ENCODE results near the gene MTUS2.

Gene MTUS2

DNA sequence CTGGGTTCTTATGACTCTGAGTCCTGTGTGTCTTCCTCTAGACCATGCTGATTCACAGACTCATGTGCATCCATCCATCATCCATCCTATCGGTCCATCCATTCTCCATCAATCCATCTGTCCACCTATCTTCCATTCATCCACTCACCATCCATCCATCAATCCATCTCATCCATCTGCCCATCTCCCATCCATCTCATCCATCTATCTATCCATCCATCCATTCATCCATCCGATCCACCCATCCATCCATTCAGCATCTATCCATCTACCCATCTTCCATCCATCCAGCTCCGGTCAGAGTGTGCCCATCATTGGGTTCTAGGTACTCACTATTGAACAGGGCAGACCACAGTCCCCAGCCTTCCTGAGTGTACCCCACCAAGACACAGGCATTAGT, 699.8 kb downstream of the MTUS2 start:
- TF ChIP-seq POLR2AphosphoS5 (IDR thresholded peaks at IDR 0.05; ENCODE audit: low read depth, low read length) (no peak), POLR2A (IDR thresholded peaks at IDR 0.05; ENCODE audit: low read depth, low read length) (no peak), PAX5 (IDR thresholded peaks at IDR 0.05; ENCODE audit: insufficient read depth, low read length, severe bottlenecking) (no peak), TAF1 (IDR thresholded peaks at IDR 0.05; ENCODE audit: low read depth, low read length) (no peak), SPI1 (IDR thresholded peaks at IDR 0.05; ENCODE audit: low read depth, low read length) (no peak), POU2F2 (IDR thresholded peaks at IDR 0.05; ENCODE audit: low read depth, low read length) (no peak)
- DNase-seq (ENCODE audit: insufficient read length, low spot score) = no peak
- no peak for FAIRE-seq

DNA sequence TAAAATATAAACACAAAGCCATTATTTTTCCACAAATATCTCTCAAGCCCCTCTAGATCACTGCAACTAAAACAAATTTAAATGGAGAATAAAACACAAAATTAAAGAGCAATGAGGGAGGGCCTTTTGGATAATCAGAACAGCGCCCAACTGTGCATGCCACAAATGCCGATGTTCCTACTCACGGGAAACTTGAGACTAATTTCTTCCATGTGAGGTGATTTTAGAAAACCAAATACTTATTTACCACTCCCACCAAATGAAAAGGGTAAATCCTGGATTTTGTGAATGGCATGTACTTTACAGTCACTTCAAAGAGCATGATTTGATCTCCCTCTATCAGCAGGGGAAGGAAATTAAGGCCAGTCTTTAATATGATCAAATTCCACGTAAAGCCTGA, 700.5 kb downstream of the MTUS2 start:
- DNase-seq (ENCODE audit: insufficient read length, low spot score) (no peak), FAIRE-seq (no peak)
- TF ChIP-seq POLR2A (IDR thresholded peaks at IDR 0.05; ENCODE audit: low read depth, low read length) = no peak
- no peak for TF ChIP-seq SPI1 (IDR thresholded peaks at IDR 0.05; ENCODE audit: low read depth, low read length)
- TF ChIP-seq POLR2AphosphoS5 (IDR thresholded peaks at IDR 0.05; ENCODE audit: low read depth, low read length) = no peak

DNA sequence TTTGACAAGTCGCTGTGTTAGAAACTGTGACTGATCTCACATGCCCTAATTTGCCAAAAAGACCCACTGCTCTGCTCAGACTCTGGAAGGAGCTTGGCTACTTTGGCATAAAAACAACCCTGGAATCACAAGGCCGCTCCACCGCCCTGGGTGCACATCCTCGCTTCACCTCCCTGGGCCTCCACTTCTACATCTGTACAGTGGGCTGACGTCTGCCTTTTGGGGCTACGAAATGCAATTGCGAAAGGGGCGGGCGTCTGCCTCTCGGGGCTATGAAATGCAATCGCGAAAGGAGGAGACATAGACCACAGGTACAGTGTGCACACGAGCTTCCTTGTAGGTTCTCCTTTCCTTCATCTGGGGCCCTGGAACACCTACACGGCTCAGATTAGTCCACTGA, 701.2 kb downstream of the MTUS2 start:
- TF ChIP-seq PAX5 (IDR thresholded peaks at IDR 0.05; ENCODE audit: insufficient read depth, low read length, severe bottlenecking) = no peak
- TF ChIP-seq POLR2A (IDR thresholded peaks at IDR 0.05; ENCODE audit: low read depth, low read length) = no peak
- no peak for TF ChIP-seq POU2F2 (IDR thresholded peaks at IDR 0.05; ENCODE audit: low read depth, low read length)
- no peak for TF ChIP-seq SPI1 (IDR thresholded peaks at IDR 0.05; ENCODE audit: low read depth, low read length)
- no peak for TF ChIP-seq TAF1 (IDR thresholded peaks at IDR 0.05; ENCODE audit: low read depth, low read length)
- FAIRE-seq = no peak
- DNase-seq (ENCODE audit: insufficient read length, low spot score) = no peak

DNA sequence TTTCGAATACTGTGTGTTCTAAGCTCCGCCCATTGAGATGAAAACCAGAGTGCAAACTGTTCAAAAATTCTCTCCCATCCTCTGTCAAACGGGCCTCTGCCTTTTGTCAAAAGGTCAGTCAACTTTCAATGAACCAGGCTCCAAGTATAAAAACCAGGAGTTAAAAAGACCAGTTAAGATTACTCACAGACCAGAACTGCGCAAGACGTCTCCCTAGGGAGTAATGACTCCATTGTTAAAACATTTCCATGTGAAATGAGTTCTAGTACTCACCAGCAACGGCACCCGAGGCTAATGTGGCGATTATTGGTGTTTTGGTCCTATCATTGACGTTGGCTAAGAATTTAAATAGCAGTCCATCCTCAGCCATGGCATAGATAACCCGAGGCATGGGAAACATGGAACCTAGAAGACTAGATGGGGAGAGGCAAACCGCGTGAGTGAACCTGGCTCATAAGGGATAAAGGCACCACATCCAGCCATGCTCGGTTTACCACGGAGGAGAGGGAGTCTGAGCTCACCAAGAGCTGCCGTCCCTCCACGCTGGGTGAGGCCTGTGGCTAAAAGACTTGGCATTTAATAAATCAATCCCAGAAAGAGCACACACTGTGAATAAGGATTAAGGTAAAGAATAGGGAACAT, 702.0 kb downstream of the MTUS2 start:
- FAIRE-seq (no peak), DNase-seq (ENCODE audit: insufficient read length, low spot score) (no peak)
- TF ChIP-seq POLR2A (IDR thresholded peaks at IDR 0.05; ENCODE audit: low read depth, low read length) (no peak), SPI1 (IDR thresholded peaks at IDR 0.05; ENCODE audit: low read depth, low read length) (no peak), POLR2AphosphoS5 (IDR thresholded peaks at IDR 0.05; ENCODE audit: low read depth, low read length) (no peak), TAF1 (IDR thresholded peaks at IDR 0.05; ENCODE audit: low read depth, low read length) (no peak), PAX5 (IDR thresholded peaks at IDR 0.05; ENCODE audit: insufficient read depth, low read length, severe bottlenecking) (no peak)

DNA sequence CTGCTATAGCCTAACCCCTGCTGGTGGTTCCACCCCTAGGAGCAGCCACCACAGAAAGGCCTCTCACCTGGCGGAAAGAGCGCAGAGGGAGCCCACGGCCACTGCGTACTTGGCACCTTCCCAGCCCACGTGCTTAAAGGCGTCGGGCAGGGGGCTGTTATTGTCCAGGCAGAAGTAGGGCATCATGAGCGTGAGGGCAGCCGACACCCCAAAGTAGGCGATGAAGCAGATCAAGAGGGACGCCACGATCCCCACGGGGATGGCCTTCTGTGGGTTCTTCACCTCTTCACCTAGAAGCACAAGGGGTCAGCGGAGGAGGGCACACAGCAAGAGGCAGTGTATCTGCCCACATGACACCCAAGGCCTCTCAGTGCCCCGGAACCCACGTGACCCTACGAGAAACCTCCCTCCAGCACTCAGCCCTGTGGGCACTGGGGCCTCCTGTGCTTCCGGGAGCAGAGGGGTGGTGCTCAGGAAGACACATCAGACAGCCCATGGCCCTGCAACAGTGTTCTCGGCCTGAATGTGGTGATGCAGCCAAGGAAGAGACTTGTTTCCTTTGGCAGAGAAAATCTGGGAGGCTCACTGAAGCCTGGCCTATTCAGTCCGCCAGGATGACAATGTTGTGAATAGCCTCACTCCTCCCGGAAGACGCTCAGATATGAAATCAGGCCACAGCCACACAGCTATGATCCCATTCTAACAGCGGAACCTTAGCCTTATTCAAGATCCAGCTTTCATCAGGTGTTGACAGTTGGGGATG, 703.2 kb downstream of the MTUS2 start:
- no peak for TF ChIP-seq PAX5 (IDR thresholded peaks at IDR 0.05; ENCODE audit: insufficient read depth, low read length, severe bottlenecking)
- TF ChIP-seq TAF1 (IDR thresholded peaks at IDR 0.05; ENCODE audit: low read depth, low read length) = no peak
- no peak for TF ChIP-seq POU2F2 (IDR thresholded peaks at IDR 0.05; ENCODE audit: low read depth, low read length)
- no peak for TF ChIP-seq POLR2A (IDR thresholded peaks at IDR 0.05; ENCODE audit: low read depth, low read length)
- TF ChIP-seq SPI1 (IDR thresholded peaks at IDR 0.05; ENCODE audit: low read depth, low read length) = no peak
- TF ChIP-seq POLR2AphosphoS5 (IDR thresholded peaks at IDR 0.05; ENCODE audit: low read depth, low read length) = no peak
- FAIRE-seq = no peak
- no peak for DNase-seq (ENCODE audit: insufficient read length, low spot score)

DNA sequence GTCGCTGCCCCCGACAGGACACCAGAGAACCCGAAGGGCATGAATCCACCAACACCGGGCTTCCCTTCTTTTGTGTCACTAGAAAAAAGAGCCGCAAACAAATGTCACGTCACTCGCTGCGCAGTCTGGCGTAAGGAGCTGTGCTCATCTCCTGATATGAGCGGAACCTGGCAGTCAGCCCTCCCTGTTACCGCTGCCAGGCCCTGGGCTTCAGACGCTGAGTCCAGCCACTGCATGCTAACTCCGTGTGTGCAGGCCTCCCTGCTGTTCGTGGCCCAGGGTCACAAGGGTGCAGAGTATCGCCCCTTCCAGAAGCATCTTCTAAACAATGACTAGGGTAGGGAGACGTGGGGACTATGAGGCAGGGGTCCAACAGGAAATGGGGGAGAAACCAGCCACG, 704.0 kb downstream of the MTUS2 start:
- no peak for TF ChIP-seq TAF1 (IDR thresholded peaks at IDR 0.05; ENCODE audit: low read depth, low read length)
- TF ChIP-seq POLR2A (IDR thresholded peaks at IDR 0.05; ENCODE audit: low read depth, low read length) = no peak
- TF ChIP-seq SPI1 (IDR thresholded peaks at IDR 0.05; ENCODE audit: low read depth, low read length) = no peak
- no peak for TF ChIP-seq POLR2AphosphoS5 (IDR thresholded peaks at IDR 0.05; ENCODE audit: low read depth, low read length)
- no peak for TF ChIP-seq PAX5 (IDR thresholded peaks at IDR 0.05; ENCODE audit: insufficient read depth, low read length, severe bottlenecking)
- TF ChIP-seq POU2F2 (IDR thresholded peaks at IDR 0.05; ENCODE audit: low read depth, low read length) = no peak
- DNase-seq (ENCODE audit: insufficient read length, low spot score) (no peak), FAIRE-seq (no peak)

DNA sequence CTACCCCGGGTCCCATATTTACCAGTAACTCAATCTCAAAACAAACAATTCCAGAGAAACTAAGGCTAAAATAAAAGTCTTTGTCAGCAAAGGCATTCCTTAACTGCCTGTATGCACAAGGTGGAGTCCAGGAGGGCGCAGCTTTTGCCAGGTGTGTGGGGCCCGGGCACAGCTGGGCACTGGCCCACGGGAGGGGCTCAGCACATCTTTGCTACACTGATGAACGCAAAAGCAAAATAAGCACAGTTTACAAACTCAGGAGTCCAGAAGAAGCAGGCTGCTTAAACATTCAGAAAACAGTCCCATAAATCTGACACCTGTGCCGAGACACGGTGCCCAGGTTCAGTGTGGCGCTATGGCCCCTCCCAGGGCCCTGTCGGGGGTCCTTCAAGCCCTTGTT, 704.5 kb downstream of the MTUS2 start:
- TF ChIP-seq PAX5 (IDR thresholded peaks at IDR 0.05; ENCODE audit: insufficient read depth, low read length, severe bottlenecking) (no peak), POU2F2 (IDR thresholded peaks at IDR 0.05; ENCODE audit: low read depth, low read length) (no peak), TAF1 (IDR thresholded peaks at IDR 0.05; ENCODE audit: low read depth, low read length) (no peak), POLR2A (IDR thresholded peaks at IDR 0.05; ENCODE audit: low read depth, low read length) (no peak), POLR2AphosphoS5 (IDR thresholded peaks at IDR 0.05; ENCODE audit: low read depth, low read length) (no peak), SPI1 (IDR thresholded peaks at IDR 0.05; ENCODE audit: low read depth, low read length) (no peak)
- FAIRE-seq = no peak

DNA sequence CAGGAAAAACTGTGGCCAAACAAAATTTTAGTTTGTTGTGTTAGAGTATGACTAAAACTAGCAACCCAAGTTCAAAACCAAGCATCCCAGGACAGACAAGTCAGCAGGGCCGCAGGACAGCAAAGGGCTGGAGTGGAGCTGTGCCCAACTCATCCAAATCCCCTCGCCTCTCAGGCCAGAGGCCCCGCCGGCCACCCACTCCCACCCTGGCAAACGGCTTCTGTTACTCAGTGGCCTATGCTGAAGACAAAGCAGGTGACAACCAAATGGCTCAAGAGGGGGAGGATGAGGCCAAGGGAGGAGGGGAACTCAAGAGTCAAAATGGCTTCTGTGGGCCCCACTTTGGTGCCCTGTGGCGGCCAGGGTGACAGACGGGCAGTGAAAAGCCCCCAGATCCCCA, 705.6 kb downstream of the MTUS2 start:
- no peak for DNase-seq (ENCODE audit: insufficient read length, low spot score)

More for the DNA sequence above, 704.5 kb downstream of the MTUS2 start:
- no peak for DNase-seq (ENCODE audit: insufficient read length, low spot score)

DNA sequence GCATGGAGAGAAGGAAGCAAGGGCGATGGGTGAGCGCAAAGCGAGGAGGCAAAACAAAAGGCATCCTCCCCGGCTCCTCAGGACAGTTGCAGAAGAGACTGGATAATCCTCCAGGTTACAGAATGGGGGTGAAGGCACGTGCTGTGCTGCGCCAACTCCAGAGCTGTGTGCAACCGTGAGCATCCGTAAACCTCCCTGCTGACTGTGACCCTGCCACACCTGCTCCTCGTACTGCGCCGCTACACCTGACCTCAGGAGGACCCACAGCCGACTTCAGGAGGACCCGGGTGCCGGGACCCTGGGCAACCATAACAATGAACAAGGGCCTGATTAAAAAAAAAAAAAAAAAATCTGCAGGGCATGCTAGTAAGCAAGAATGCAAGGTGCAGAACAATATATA, 706.6 kb downstream of the MTUS2 start:
- TF ChIP-seq POLR2AphosphoS5 (IDR thresholded peaks at IDR 0.05; ENCODE audit: low read depth, low read length) = no peak
- TF ChIP-seq PAX5 (IDR thresholded peaks at IDR 0.05; ENCODE audit: insufficient read depth, low read length, severe bottlenecking) = no peak
- no peak for TF ChIP-seq TAF1 (IDR thresholded peaks at IDR 0.05; ENCODE audit: low read depth, low read length)
- TF ChIP-seq SPI1 (IDR thresholded peaks at IDR 0.05; ENCODE audit: low read depth, low read length) = no peak
- no peak for TF ChIP-seq POLR2A (IDR thresholded peaks at IDR 0.05; ENCODE audit: low read depth, low read length)
- TF ChIP-seq POU2F2 (IDR thresholded peaks at IDR 0.05; ENCODE audit: low read depth, low read length) = no peak
- DNase-seq (ENCODE audit: insufficient read length, low spot score) (no peak), FAIRE-seq (no peak)

More for the DNA sequence above, 705.6 kb downstream of the MTUS2 start:
- no peak for TF ChIP-seq TAF1 (IDR thresholded peaks at IDR 0.05; ENCODE audit: low read depth, low read length)
- TF ChIP-seq SPI1 (IDR thresholded peaks at IDR 0.05; ENCODE audit: low read depth, low read length) = no peak
- TF ChIP-seq PAX5 (IDR thresholded peaks at IDR 0.05; ENCODE audit: insufficient read depth, low read length, severe bottlenecking) = no peak
- no peak for FAIRE-seq

DNA sequence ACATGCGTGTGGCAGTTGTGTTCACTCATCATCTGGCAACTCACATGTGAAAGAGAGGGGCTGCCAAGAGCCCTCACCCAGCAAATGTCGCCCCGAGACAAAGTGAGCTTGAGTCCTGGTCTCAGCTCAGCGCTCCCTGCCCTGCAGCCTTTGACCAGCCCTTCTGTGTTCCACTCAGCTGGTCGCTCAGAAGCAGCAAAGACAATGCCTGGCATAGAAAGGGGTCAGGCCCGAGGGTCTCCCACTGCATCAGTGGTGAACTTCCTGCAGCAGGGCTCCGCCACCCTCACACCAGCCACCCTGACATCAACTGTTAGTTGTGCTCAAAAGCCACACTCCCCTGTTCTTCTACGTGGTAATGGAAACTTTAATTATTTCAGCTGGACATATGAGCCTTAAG, 707.4 kb downstream of the MTUS2 start:
- no peak for TF ChIP-seq POLR2AphosphoS5 (IDR thresholded peaks at IDR 0.05; ENCODE audit: low read depth, low read length)
- TF ChIP-seq TAF1 (IDR thresholded peaks at IDR 0.05; ENCODE audit: low read depth, low read length) = no peak
- TF ChIP-seq SPI1 (IDR thresholded peaks at IDR 0.05; ENCODE audit: low read depth, low read length) = no peak
- no peak for TF ChIP-seq PAX5 (IDR thresholded peaks at IDR 0.05; ENCODE audit: insufficient read depth, low read length, severe bottlenecking)
- no peak for TF ChIP-seq POU2F2 (IDR thresholded peaks at IDR 0.05; ENCODE audit: low read depth, low read length)
- no peak for TF ChIP-seq POLR2A (IDR thresholded peaks at IDR 0.05; ENCODE audit: low read depth, low read length)
- FAIRE-seq (no peak), DNase-seq (ENCODE audit: insufficient read length, low spot score) (no peak)
